ENCODE data around the gene SORL1-AS1.
A peak's percentile ranks its signal among the peaks of the same experiment; 100 is the strongest.

SORL1-AS1 gene

DNA sequence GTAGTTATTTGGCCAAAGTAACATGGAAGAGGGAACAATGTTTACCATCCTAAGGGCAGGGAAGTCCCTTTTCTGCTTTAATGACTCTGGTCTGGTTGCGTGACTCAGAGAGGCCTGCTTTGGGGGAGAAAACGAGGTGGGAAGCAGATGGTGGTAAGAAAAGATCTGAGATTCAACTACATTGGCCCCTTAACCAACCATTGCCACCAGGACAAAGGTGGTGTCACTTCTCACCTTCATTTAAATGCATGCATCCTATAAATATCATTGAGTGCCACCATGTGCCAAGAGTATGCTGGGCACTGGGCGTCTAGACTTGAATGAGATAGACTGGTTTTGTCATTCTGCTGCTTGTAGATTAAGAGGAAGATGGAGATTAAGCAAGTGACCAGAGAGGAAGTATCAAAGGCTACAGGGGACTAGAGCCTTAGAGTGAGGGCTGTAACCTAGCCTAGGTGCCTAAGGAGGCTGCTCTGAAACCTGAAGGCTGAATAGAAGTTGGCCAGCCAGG lies 4.3 kb downstream of the SORL1-AS1 start:
- BruUV-seq (replicated peaks): no TSS peak
- ChIA-PET CTCF (no interaction called here), POLR2A (no interaction called here)
- DNase-seq (ENCODE audit: unreplicated experiment): no peak
- H3K4me1 Mint-ChIP-seq (ENCODE audit: insufficient read depth, unreplicated experiment): peaks cover 7% of the 10 kb centered on the region
- no peaks in the 10 kb centered on the region for H3K36me3 Mint-ChIP-seq (ENCODE audit: insufficient read depth, unreplicated experiment)
- no peaks in the 10 kb centered on the region for H3K9me3 Mint-ChIP-seq (ENCODE audit: unreplicated experiment)
- intact Hi-C loops (cut with micrococcal nuclease): no loop called here
- H3K27me3 Mint-ChIP-seq (ENCODE audit: insufficient read depth, unreplicated experiment): no peaks in the 10 kb centered on the region
- TF ChIP-seq CTCF (IDR thresholded peaks at IDR 0.05; ENCODE audit: unreplicated experiment): no peak
- H3K4me3 Mint-ChIP-seq (ENCODE audit: unreplicated experiment): no peak overlapping the region
- H3K27ac Mint-ChIP-seq (ENCODE audit: low read depth, unreplicated experiment): no peak overlapping the region

DNA sequence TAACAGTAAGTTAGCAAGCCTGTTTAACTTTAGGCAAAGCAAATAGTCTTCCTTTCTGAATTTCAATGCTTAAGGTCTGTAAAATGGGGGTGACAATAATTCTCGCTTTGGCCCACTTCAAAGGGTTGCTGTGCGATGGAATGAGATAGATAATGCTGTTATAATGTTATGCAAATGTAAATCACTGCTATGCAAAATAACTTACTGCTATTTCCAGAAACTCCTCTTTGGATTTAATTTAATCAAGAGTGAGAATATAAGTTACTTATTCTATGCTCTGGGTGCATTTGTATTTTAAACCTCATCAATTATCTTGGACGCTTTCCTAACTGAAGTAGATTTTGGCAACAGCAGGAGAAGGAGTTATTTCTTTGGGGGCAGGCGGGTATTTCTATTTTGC lies 4.8 kb downstream of the SORL1-AS1 start:
- Mint-ChIP-seq H3K4me3 (ENCODE audit: unreplicated experiment) (no peak overlapping the region), H3K9me3 (ENCODE audit: unreplicated experiment) (no peaks in the 10 kb centered on the region), H3K4me1 (ENCODE audit: insufficient read depth, unreplicated experiment) (peaks cover 5% of the 10 kb centered on the region), H3K36me3 (ENCODE audit: insufficient read depth, unreplicated experiment) (no peaks in the 10 kb centered on the region), H3K27ac (ENCODE audit: low read depth, unreplicated experiment) (no peak overlapping the region), H3K27me3 (ENCODE audit: insufficient read depth, unreplicated experiment) (no peaks in the 10 kb centered on the region)
- TF ChIP-seq CTCF (IDR thresholded peaks at IDR 0.05; ENCODE audit: unreplicated experiment): no peak
- ChIA-PET CTCF (interaction anchor here (0.7 kb wide), 1 partner anchor 49 kb away, joined by 3 read pairs; no protein-coding TSS in a partner anchor), POLR2A (no interaction called here)
- DNase-seq (ENCODE audit: unreplicated experiment): no peak
- BruUV-seq (replicated peaks): no TSS peak
- intact Hi-C loops (cut with micrococcal nuclease): no loop called here

GRCh38 chr11:121446752-121447156 lies 6.0 kb downstream of the SORL1-AS1 start:
- CTCF ChIA-PET: interaction anchor here (0.6 to 0.7 kb wide), 2 partner anchors 116 to 144 kb away, joined by 3 to 4 read pairs; no protein-coding TSS in a partner anchor
- H3K36me3 Mint-ChIP-seq (ENCODE audit: insufficient read depth, unreplicated experiment): no peaks in the 10 kb centered on the region
- intact Hi-C loops (cut with micrococcal nuclease): no loop called here
- H3K4me3 Mint-ChIP-seq (ENCODE audit: unreplicated experiment): no peak overlapping the region
- H3K27me3 Mint-ChIP-seq (ENCODE audit: insufficient read depth, unreplicated experiment): no peaks in the 10 kb centered on the region
- no peak overlapping the region for H3K27ac Mint-ChIP-seq (ENCODE audit: low read depth, unreplicated experiment)
- no peaks in the 10 kb centered on the region for H3K9me3 Mint-ChIP-seq (ENCODE audit: unreplicated experiment)
- BruUV-seq (replicated peaks): no TSS peak
- TF ChIP-seq CTCF (IDR thresholded peaks at IDR 0.05; ENCODE audit: unreplicated experiment): peak; percentile 18
- no peak for DNase-seq (ENCODE audit: unreplicated experiment)
- POLR2A ChIA-PET: no interaction called here
- H3K4me1 Mint-ChIP-seq (ENCODE audit: insufficient read depth, unreplicated experiment): no peaks in the 10 kb centered on the region

- Mint-ChIP-seq H3K27me3 (ENCODE audit: insufficient read depth, unreplicated experiment) (no peaks in the 10 kb centered on the region), H3K9me3 (ENCODE audit: unreplicated experiment) (no peaks in the 10 kb centered on the region), H3K36me3 (ENCODE audit: insufficient read depth, unreplicated experiment) (peaks cover 7% of the 10 kb centered on the region), H3K4me1 (ENCODE audit: insufficient read depth, unreplicated experiment) (no peaks in the 10 kb centered on the region), H3K27ac (ENCODE audit: low read depth, unreplicated experiment) (no peak overlapping the region), H3K4me3 (ENCODE audit: unreplicated experiment) (no peak overlapping the region)
- TF ChIP-seq CTCF (IDR thresholded peaks at IDR 0.05; ENCODE audit: unreplicated experiment): no peak
- DNase-seq (ENCODE audit: unreplicated experiment): no peak
- intact Hi-C loops (cut with micrococcal nuclease): no loop called here
- ChIA-PET CTCF (interaction anchor here (0.8 kb wide), 1 partner anchor 147 kb away, joined by 3 read pairs; no protein-coding TSS in a partner anchor), POLR2A (no interaction called here)
- BruUV-seq (replicated peaks): no TSS peak
Measured at GRCh38 chr11:121445071-121445768, 7.5 kb downstream of the SORL1-AS1 start.

Measured in MCF 10A (cell line).